Measurements from ENCODE around the gene VRTN. TPM values are rescaled to one million over a fixed set of nuclear protein-coding genes. Genes with fewer than 3 reads are reported as not detected.
"Not testable (repeated sequence)": the region's sequence is repeated elsewhere in the genome, so short reads cannot be mapped to it uniquely, and the experiment has no call there.

VRTN gene
- total RNA-seq, 2 experiments from 2014 or later = not detected

DNA sequence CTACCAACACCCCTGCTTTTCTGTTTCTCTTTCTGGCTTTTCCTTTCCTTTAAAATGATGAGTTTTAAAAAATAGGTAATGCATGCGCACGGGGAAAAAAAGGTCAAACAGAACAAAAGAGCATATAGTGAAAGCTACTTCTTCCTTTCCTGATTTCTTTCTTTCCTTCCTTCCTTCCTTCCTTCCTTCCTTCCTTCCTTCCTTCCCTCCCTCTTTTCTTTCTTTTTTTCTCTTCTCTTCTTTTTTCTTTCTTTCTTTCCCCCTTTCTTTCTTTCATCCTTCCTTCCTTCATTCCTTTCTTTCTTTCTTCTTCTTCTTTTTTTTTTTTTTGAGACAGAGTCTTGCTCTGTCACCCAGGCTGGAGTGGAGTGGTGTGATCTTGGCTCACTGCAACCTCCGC lies 42.2 kb downstream of the VRTN start:
- H3K36me3 Mint-ChIP-seq (ENCODE audit: low read depth); H3K27ac Mint-ChIP-seq; POLR2A ChIA-PET; H3K4me3 Mint-ChIP-seq; H3K9me3 Mint-ChIP-seq; H3K4me1 Mint-ChIP-seq; DNase-seq; CTCF ChIA-PET: not testable (repeated sequence)
- H3K27me3 Mint-ChIP-seq = peaks cover 20% of the 10 kb centered on the region

DNA sequence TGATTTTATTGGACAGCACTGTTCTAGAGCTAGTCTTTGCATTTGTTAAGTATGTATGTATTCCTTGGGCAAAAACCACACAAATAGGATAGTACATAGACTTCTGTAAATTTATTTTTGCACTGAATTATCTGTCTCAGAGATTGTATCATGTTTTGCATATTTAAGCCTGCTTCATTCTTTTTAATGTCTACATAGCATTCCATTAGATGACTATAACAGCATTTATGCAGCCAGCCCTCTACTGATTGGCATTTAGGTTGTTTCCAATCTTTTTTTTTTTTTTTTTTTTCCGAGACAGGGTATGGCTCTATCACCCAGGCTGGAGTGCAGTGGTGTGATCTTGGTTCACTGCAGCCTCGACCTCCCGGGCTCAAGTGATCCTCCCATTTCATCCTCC lies 43.2 kb downstream of the VRTN start:
- Mint-ChIP-seq H3K36me3 (ENCODE audit: low read depth) (no peaks in the 10 kb centered on the region), H3K27me3 (peaks cover 22% of the 10 kb centered on the region), H3K4me3 (no peak overlapping the region), H3K9me3 (no peaks in the 10 kb centered on the region), H3K4me1 (no peaks in the 10 kb centered on the region), H3K27ac (no peak overlapping the region)
- ChIA-PET POLR2A (no interaction called here), CTCF (interaction anchor here (0.6 kb wide), 1 partner anchor 371 kb away, joined by 3 read pairs; no protein-coding TSS in a partner anchor)
- DNase-seq = no peak

DNA sequence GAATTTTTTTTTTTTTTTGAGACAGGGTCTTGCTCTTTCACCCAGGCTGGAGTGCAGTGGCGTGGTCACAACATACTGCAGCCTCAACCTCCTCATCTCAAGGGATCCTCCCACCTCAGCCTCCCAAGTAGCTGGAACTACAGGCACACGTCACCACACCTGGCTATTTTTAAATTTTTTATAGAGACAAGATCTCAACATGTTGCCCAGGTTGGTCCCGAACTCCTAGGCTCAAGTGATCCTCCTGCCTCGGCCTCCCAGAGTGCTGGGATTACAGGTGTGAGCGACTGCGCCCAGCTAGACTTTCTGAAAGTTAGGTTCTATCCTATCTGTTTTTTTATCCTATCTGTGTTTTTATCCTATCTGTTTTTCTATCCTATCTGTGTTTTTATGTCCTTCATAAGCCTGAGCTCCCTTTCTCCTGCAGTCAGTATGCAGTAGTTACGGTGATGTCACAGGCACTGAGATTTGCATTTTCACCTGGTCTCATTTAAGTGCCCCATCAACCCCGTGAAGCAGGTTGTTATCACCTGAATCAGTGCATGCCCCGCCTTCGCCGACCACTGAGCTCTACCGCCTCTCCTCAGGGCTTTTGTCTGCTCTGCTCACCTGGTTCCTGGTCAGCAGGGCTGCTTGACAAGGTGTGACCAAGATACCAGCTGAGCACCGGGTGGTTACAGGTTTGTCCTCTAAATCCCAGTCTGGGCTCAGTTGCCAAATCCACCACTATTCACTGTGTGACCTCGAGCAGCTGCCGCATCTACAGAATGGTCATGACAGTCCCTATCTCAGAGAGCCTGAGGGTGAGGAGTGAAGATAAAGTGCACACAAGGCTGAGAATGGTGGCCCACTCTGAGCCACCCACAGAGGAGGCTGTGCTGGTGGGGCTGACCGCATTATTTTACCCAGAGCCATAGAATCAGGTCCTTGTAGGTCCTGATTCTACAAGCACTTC lies 44.6 kb downstream of the VRTN start:
- ChIA-PET CTCF (interaction anchor here (0.8 kb wide), 1 partner anchor 8 kb away, joined by 3 read pairs; no protein-coding TSS in a partner anchor), POLR2A (no interaction called here)
- H3K4me1 Mint-ChIP-seq = no peaks in the 10 kb centered on the region
- H3K4me3 Mint-ChIP-seq = no peak overlapping the region
- peaks cover 21% of the 10 kb centered on the region for H3K27me3 Mint-ChIP-seq
- DNase-seq = no peak
- H3K36me3 Mint-ChIP-seq (ENCODE audit: low read depth) = no peaks in the 10 kb centered on the region
- no peaks in the 10 kb centered on the region for H3K9me3 Mint-ChIP-seq
- no peak overlapping the region for H3K27ac Mint-ChIP-seq

DNA sequence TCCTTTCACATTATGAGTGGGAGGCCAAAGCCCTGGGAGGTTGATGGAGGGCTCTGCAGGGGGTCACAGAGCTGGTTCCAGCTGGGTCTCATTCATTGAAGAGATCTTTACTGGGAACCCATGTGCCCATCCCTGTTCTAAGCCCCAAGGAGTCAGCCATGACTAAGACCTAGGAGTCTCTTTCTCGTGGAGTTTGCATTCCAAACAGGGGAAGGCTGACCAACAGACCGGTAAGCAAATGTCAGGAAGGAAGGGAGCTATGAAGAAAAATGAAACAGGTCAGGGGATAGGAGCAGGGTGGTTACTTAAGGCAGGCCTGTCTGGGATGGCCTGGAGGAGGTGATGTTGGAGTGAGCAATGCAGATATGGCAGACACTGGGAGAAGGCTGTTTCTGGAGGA lies 46.3 kb downstream of the VRTN start:
- Mint-ChIP-seq H3K4me3 (no peak overlapping the region), H3K9me3 (no peaks in the 10 kb centered on the region), H3K36me3 (ENCODE audit: low read depth) (no peaks in the 10 kb centered on the region), H3K27ac (no peak overlapping the region), H3K4me1 (no peaks in the 10 kb centered on the region), H3K27me3 (peaks cover 24% of the 10 kb centered on the region)
- ChIA-PET POLR2A (no interaction called here), CTCF (no interaction called here)
- DNase-seq = no peak

DNA sequence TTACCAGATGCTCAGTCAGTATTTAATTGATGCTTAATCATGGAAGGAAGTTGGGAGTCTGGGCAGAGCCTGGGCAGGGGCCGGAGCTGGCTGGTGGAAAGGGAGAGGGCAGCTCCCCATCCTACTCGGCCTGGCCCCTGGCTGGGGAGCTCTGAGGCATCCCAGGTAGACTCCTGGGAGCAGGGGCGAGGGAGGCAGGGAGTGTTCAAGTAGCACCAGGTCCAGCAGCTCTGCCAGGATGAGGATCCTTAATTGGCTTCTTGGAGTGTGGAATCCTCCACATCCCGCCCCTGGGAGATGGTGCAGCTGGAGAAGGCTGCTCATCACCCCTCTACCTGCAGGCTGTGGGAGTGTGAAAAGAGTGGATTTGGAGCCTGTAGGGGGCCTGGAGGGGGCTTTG lies 46.8 kb downstream of the VRTN start:
- H3K4me3 Mint-ChIP-seq = no peak overlapping the region

DNA sequence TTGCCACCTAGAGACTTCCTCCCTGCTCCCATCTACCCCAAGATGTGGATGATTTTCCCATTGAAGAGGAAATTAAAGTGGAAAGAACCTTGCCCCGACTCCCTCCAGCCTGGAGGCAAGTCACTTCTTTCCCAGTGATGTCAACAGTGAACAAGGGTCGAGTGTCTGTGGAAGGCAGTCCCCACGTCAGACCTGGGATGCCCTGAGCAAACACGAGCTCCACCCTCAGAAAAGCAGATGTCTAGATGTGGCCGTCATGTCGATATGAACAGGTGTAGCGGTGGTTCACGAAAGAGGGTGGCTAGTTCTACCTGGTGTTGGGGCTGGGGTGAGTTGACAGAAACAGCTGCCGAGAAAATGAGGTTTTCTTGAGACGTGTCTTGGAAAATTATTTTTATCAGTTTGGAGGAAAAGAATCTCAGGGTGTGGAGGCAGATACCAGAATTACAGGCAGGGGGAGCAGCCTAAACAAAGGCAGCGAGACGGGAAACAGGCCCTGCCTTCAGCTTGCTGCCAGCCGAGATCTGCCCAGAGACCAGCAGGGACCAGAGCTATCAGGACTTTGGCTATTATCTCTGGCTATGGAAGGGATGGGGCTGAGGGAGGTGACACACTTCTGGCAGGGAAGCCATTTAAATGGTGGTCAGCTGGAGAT lies 51.9 kb downstream of the VRTN start:
- POLR2A ChIA-PET = no interaction called here

More for the DNA sequence above, 46.8 kb downstream of the VRTN start:
- Mint-ChIP-seq H3K9me3 (no peaks in the 10 kb centered on the region), H3K4me1 (peaks cover 2% of the 10 kb centered on the region), H3K27me3 (peaks cover 25% of the 10 kb centered on the region), H3K36me3 (ENCODE audit: low read depth) (no peaks in the 10 kb centered on the region), H3K27ac (no peak overlapping the region)
- CTCF ChIA-PET = no interaction called here
- POLR2A ChIA-PET = no interaction called here
- DNase-seq = no peak

DNA sequence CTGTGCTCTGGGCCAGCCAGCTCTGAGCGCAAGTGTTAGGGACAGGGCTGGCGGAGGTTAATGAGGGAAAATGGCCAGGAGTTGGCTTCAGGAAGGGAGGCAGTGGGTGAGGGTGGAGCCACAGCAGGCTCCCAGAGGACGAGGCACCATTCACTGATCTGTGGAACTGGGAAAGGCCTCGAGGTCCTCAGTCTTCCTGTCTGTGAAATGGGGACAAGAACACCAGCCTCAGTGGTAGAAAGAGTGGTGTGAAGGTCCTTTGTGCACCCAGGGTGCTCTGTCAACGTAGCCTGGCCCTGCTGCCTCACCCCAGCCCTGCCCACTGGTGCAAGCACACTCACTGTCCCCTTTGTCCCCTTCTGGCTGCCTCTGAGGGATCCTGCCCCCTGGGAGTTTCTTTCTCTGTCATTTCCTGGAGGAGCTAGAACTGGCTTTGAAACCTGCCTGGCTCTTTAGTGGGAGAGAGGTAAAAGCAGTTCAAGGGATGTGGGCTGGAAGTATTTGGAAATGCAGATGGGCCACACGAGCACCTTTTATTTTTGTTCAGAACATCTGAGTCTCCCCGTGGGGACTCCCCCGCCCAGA lies 52.7 kb downstream of the VRTN start:
- peak overlapping the region; percentile 86 for H3K27ac Mint-ChIP-seq
- ChIA-PET CTCF (interaction anchor here (1.2 kb wide), 1 partner anchor 9 kb away, joined by 3 read pairs; no protein-coding TSS in a partner anchor), POLR2A (interaction anchor here (0.6 to 1.6 kb wide), 3 partner anchors 47 to 362 kb away, joined by 3 to 6 read pairs (median 3); partner anchors contain the start of genes ISCA2, NPC2 and YLPM1)
- no peaks in the 10 kb centered on the region for H3K9me3 Mint-ChIP-seq
- no peak for DNase-seq
- no peaks in the 10 kb centered on the region for H3K36me3 Mint-ChIP-seq (ENCODE audit: low read depth)
- peaks cover 25% of the 10 kb centered on the region for H3K27me3 Mint-ChIP-seq
- H3K4me3 Mint-ChIP-seq = peak overlapping the region; percentile 33
- H3K4me1 Mint-ChIP-seq = peaks cover 30% of the 10 kb centered on the region

More for the DNA sequence above, 51.9 kb downstream of the VRTN start:
- H3K36me3 Mint-ChIP-seq (ENCODE audit: low read depth) = no peaks in the 10 kb centered on the region
- H3K9me3 Mint-ChIP-seq = no peaks in the 10 kb centered on the region
- no peak overlapping the region for H3K27ac Mint-ChIP-seq
- H3K4me1 Mint-ChIP-seq = peaks cover 30% of the 10 kb centered on the region
- peaks cover 27% of the 10 kb centered on the region for H3K27me3 Mint-ChIP-seq
- DNase-seq = no peak
- H3K4me3 Mint-ChIP-seq = no peak overlapping the region
- CTCF ChIA-PET = no interaction called here

DNA sequence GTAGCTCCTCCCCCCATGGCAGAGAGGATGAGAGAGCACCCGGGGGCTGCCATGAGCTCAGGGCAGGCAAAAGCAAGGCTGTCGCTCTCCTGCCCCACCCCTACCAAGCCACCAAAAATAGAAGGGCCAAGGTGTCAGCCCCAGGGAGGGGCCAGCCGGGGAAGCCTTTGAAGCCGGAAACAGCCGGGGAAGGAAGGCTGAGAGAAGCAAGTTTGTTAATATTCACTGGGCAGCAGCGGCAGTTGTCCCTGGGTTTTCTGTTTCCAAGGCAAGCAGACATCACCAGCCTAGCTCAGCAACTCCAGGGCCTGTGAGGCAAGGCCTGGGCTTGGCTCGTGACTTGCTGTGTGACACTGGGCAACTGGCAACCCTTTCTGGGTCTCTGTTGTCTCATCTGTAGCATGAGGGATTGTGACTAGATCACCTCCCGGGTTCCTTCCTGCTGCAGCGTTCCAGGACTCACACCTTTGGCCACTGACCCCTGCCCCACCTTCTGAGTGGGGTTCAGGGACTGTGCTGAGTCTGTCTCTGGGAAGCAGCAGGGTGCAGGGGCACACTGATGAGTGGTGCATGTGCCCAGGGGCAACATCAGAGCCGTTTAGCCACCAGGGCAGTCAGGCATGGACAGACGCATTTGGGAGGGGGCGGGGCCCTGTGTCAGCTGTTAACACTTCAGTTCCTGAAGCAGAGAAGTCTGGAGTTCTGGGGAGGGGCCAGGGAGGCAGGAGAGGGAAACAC lies 53.4 kb downstream of the VRTN start:
- CTCF ChIA-PET = interaction anchor here (1.2 kb wide), 1 partner anchor 9 kb away, joined by 3 read pairs; no protein-coding TSS in a partner anchor
- peak; percentile 80 for DNase-seq
- Mint-ChIP-seq H3K9me3 (no peaks in the 10 kb centered on the region), H3K4me3 (peak overlapping the region; percentile 33), H3K4me1 (peaks cover 30% of the 10 kb centered on the region), H3K36me3 (ENCODE audit: low read depth) (no peaks in the 10 kb centered on the region), H3K27me3 (peaks cover 21% of the 10 kb centered on the region), H3K27ac (peak overlapping the region; percentile 86)
- POLR2A ChIA-PET = interaction anchor here (0.6 to 1.6 kb wide), 3 partner anchors 48 to 362 kb away, joined by 3 to 6 read pairs (median 3); partner anchors contain the start of genes ISCA2, NPC2 and YLPM1

DNA sequence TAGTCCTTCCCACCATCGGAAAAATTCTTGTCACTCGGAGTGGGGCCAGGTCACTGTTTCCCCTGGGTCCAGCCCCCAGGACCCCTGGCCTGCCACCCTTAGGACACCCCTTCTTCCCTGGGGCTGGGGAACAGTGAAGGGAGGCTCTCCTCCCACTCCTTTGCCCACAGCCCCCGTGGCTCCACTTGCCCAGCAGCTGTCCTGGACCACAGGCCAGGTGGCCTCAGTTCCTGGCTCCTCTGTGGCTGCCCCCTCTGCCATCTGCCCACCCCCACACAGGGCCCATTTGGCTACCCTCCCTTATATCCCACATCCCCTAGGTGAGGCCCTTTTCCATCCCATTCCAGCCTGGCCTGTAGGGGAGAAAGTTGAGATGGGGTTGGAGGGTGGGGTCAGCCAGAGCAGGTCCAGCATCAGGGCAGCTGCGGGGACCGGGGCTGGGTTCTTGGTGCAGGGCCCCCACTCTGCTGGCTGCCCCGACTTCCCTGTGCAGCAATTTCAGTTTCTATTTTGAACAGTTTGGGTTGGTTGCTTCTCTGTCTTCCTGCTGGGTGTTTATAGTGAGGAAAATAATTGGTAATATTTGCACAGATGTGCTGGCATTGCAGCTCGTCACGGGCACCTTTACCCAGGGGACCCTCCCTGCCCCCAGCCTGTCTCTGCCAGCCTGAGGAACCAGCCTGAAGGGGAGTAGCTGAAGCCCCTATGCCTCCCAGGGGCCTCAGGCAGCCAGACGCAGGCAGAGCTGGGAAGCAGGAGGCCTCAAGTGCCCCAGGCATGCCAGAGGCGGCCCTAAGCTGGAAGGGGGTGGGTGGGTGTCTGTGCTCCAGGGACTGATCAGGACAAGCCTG lies 54.4 kb downstream of the VRTN start:
- DNase-seq = no peak
- H3K27ac Mint-ChIP-seq = peak overlapping the region; percentile 86
- H3K36me3 Mint-ChIP-seq (ENCODE audit: low read depth) = no peaks in the 10 kb centered on the region
- H3K27me3 Mint-ChIP-seq = peaks cover 16% of the 10 kb centered on the region
- H3K4me3 Mint-ChIP-seq = no peak overlapping the region
- no peaks in the 10 kb centered on the region for H3K9me3 Mint-ChIP-seq
- H3K4me1 Mint-ChIP-seq = peaks cover 30% of the 10 kb centered on the region
- ChIA-PET CTCF (no interaction called here), POLR2A (interaction anchor here (1.6 kb wide), 1 partner anchor 90 kb away, joined by 6 read pairs; the partner anchor contains the start of genes ISCA2 and NPC2)

DNA sequence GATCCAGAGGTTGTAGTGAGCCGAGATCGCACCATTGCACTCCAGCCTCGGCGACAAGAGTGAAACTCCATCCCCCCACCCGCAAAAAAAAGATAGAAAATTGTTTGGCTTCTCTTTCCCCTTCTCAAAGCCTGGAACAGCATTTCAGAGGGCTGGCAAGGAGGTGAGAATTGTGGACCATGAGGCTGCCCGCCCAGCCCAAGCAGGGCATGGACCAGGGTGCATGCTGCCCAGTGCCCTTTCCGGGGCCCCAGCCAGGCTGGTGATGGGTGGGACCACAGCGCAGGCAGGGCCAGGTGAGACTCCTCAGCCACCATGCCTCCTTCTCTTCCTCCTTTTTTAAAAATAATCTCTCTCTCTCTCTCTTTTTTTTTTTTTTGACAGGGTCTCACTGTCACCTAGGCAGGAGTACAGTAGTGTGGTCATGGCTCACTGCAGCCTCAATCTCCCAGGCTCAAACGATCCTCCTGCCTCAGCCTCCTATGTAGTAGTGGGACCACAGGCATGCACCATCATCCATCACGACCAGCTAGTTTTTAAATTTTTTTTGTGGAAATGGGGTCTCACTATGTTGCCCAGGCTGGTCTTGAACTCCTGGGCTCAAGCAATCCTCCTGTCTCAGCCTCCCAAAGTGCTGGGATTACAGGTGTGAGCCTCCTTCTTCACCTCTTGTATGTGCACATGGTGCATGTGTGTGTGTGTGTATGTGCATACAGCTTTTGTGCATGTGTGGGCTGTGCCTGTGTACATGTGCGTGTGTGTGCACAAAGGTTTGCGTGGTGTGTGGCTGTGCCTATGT lies 55.5 kb downstream of the VRTN start:
- H3K36me3 Mint-ChIP-seq (ENCODE audit: low read depth) = no peaks in the 10 kb centered on the region
- no peak for DNase-seq
- CTCF ChIA-PET = no interaction called here
- POLR2A ChIA-PET = no interaction called here
- H3K4me3 Mint-ChIP-seq = no peak overlapping the region
- H3K27ac Mint-ChIP-seq = no peak overlapping the region
- peaks cover 30% of the 10 kb centered on the region for H3K4me1 Mint-ChIP-seq
- H3K9me3 Mint-ChIP-seq = no peaks in the 10 kb centered on the region
- H3K27me3 Mint-ChIP-seq = peaks cover 14% of the 10 kb centered on the region

DNA sequence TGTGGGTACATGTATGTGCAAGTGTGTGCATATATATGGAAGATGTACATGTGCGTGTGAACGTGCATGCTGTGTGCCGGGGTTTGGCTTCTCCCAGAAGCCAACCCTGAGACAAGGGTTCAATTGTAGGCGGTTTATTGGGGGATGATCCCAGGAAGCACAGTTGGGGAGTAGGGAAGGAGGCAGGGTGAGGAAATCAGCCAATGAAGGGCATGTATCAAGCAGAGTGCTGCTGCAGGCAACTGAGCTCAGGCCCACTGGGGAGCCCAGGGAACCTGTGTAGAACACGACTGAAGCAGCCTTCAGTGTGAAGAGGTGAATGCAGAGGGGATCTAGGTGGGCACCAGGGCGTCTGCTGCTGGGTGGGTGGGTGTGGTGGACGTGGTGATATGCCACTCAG lies 56.2 kb downstream of the VRTN start:
- Mint-ChIP-seq H3K4me1 (peaks cover 30% of the 10 kb centered on the region), H3K4me3 (no peak overlapping the region), H3K9me3 (no peaks in the 10 kb centered on the region), H3K27ac (no peak overlapping the region), H3K36me3 (ENCODE audit: low read depth) (no peaks in the 10 kb centered on the region), H3K27me3 (peaks cover 8% of the 10 kb centered on the region)
- ChIA-PET CTCF (no interaction called here), POLR2A (no interaction called here)
- no peak for DNase-seq
